ENCODE measurements around the gene COBL.

- no peak for TF ChIP-seq POLR2A (IDR thresholded peaks at IDR 0.05; ENCODE audit: low read depth, low read length)
- TF ChIP-seq POLR2AphosphoS5 (IDR thresholded peaks at IDR 0.05; ENCODE audit: low read depth, low read length): no peak
These were observed 66.1 kb downstream of the COBL start for GRCh38 chr7:51250512-51250911.

Measured in GM12892 (cell line).